Endothelial cell (in vitro differentiated cells): ENCODE data around the gene YWHAQ. TPM values are rescaled to one million over a fixed set of nuclear protein-coding genes. Genes with fewer than 3 reads are reported as not detected.
A peak's percentile ranks its signal among the peaks of the same experiment; 100 is the strongest.
"Not testable (repeated sequence)": the region's sequence is repeated elsewhere in the genome, so short reads cannot be mapped to it uniquely, and the experiment has no call there.

Source experiments
- DNase-seq: peaks from one replicate; pipeline ENCODE4 v3.0.0; 2021; ENCODE audit warnings: low spot score
- H3K27ac Mint-ChIP-seq: one replicate; pipeline ENCODE4 v1.8.0; 2021; ENCODE audit warnings: mixed read lengths, inconsistent platforms; ENCODE audit not compliant: unreplicated experiment
- H3K27me3 Mint-ChIP-seq: one replicate; pipeline ENCODE4 v1.8.0; 2021; ENCODE audit warnings: mild to moderate bottlenecking, moderate library complexity, mixed read lengths, inconsistent platforms; ENCODE audit not compliant: unreplicated experiment
- H3K36me3 Mint-ChIP-seq: one replicate; pipeline ENCODE4 v1.8.0; 2021; ENCODE audit warnings: mild to moderate bottlenecking, low read depth, mixed read lengths, inconsistent platforms; ENCODE audit not compliant: unreplicated experiment
- H3K4me1 Mint-ChIP-seq: one replicate; pipeline ENCODE4 v1.8.0; 2021; ENCODE audit warnings: mild to moderate bottlenecking, mixed read lengths, inconsistent platforms; ENCODE audit not compliant: unreplicated experiment
- H3K4me3 Mint-ChIP-seq: one replicate; pipeline ENCODE4 v1.8.0; 2021; ENCODE audit warnings: mild to moderate bottlenecking, mixed read lengths, inconsistent platforms; ENCODE audit not compliant: unreplicated experiment
- H3K9me3 Mint-ChIP-seq: one replicate; pipeline ENCODE4 v1.8.0; 2021; ENCODE audit warnings: mixed read lengths, inconsistent platforms; ENCODE audit not compliant: unreplicated experiment
- CTCF ChIP-seq: fragments of 200-600 bp; sonication (generic); IDR thresholded peaks from one replicate; pipeline ENCODE4 v1.5.0; 2021; ENCODE audit warnings: antibody characterized with exemption; ENCODE audit not compliant: unreplicated experiment
- total RNA-seq: library from RNA; stranded (reverse); fragmentation: NEBNext Ultra II Directional; extraction: Animal tissue kit (Norgen Biotek cat#: 25700); gene quantifications from one replicate; pipeline ENCODE4 v1.2.1, GENCODE V29; 2021; ENCODE audit not compliant: unreplicated experiment

The YWHAQ gene
- total RNA-seq, 1 donor from 2014 or later: 268 TPM

- H3K9me3 Mint-ChIP-seq: no peaks in the 10 kb centered on the region
- DNase-seq: no peak
- no peak for TF ChIP-seq CTCF
- H3K27me3 Mint-ChIP-seq: peaks cover 7% of the 10 kb centered on the region
- H3K36me3 Mint-ChIP-seq: peaks cover 7% of the 10 kb centered on the region
- H3K27ac Mint-ChIP-seq: peak overlapping the region; percentile 99
- H3K4me3 Mint-ChIP-seq: peak overlapping the region; percentile 98
- peaks cover 23% of the 10 kb centered on the region for H3K4me1 Mint-ChIP-seq
These were observed 74.6 kb downstream of the YWHAQ start for GRCh38 chr2:9556121-9556743.

GRCh38 chr2:9555297-9556120 lies 75.3 kb downstream of the YWHAQ start, which contains the start of gene ADAM17:
Gene ADAM17, minus strand, starts transcription at chr2:9555830. Its CDS starts 225 bp downstream, at chr2:9555605.
- Mint-ChIP-seq H3K4me1 (peaks cover 23% of the 10 kb centered on the region), H3K4me3 (peak within 1 kb of the TSS; percentile 98), H3K9me3 (no peaks in the 10 kb centered on the region), H3K27me3 (peaks cover 7% of the 10 kb centered on the region), H3K27ac (peak within 1 kb of the TSS; percentile 99), H3K36me3 (peaks cover 7% of the 10 kb centered on the region)
- peak; percentile 88 for DNase-seq
- TF ChIP-seq CTCF: no peak

GRCh38 chr2:9554921-9555296 lies 75.9 kb downstream of the YWHAQ start:
- TF ChIP-seq CTCF: no peak
- Mint-ChIP-seq H3K4me3 (peak overlapping the region; percentile 98), H3K27ac (peak overlapping the region; percentile 94), H3K27me3 (peaks cover 7% of the 10 kb centered on the region), H3K9me3 (no peaks in the 10 kb centered on the region), H3K36me3 (peaks cover 7% of the 10 kb centered on the region), H3K4me1 (peaks cover 23% of the 10 kb centered on the region)
- DNase-seq: peak; percentile 21

- DNase-seq: no peak
- Mint-ChIP-seq H3K4me3 (no peak overlapping the region), H3K27ac (peak overlapping the region; percentile 14), H3K36me3 (peaks cover 4% of the 10 kb centered on the region), H3K9me3 (no peaks in the 10 kb centered on the region), H3K27me3 (peaks cover 6% of the 10 kb centered on the region), H3K4me1 (peaks cover 25% of the 10 kb centered on the region)
- no peak for TF ChIP-seq CTCF
These were observed 78.3 kb downstream of the YWHAQ start for GRCh38 chr2:9552219-9553178.

- peaks cover 23% of the 10 kb centered on the region for H3K4me1 Mint-ChIP-seq
- not testable (repeated sequence) for DNase-seq, H3K9me3 Mint-ChIP-seq, H3K36me3 Mint-ChIP-seq, H3K27ac Mint-ChIP-seq, H3K4me3 Mint-ChIP-seq, H3K27me3 Mint-ChIP-seq
These were observed 79.9 kb downstream of the YWHAQ start for GRCh38 chr2:9550859-9551391.
